ENCODE measurements around the gene COPS9. TPM values are rescaled to one million over a fixed set of nuclear protein-coding genes. Genes with fewer than 3 reads are reported as not detected.

COPS9 gene
- total and polyA plus RNA-seq, 2 donors (not counting 1 experiment from before 2014, with no cell fraction given), result 104 to 176 TPM

DNA sequence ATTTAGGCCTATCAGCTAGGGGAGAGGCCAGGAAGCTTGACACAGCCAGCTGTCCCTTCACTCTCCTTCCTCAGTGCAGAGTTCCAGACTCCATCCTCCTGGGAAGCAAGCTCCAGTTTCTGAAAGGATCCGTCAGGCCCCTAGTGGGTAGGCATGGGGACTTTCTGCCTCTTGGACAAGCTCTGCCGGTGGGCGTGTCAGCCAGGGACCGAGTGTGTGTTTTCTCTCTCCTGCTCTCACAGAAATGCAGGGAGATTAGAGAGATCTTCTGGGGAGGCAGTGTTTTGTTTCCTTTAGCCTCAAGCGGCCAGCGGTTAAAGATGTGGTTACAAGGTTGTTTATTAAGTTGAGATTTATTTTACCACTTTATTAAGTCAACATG is 34.2 kb upstream of the COPS9 start:
- Histone ChIP-seq H3K9me3 (ENCODE audit: control insufficient read depth, insufficient read depth, low read depth, low read length) (no peaks in the 10 kb centered on the region), H3K4me2 (ENCODE audit: extremely low read depth, insufficient read depth, low read length) (no peak overlapping the region), H2AFZ (ENCODE audit: low read length) (no peak overlapping the region), H3K79me2 (ENCODE audit: control insufficient read depth, insufficient read depth, low read length) (no peaks in the 10 kb centered on the region), H3K27me3 (ENCODE audit: control insufficient read depth, insufficient read depth, low read length) (peaks cover 7% of the 10 kb centered on the region), H3K27ac (ENCODE audit: insufficient read depth, low read length) (no peak overlapping the region), H3K36me3 (ENCODE audit: control insufficient read depth, insufficient read depth, low read length) (no peaks in the 10 kb centered on the region), H3K4me3 (replicated peaks in 1 of 4; ENCODE audit: control extremely low read depth in 1 of 4, insufficient read depth in 1 of 4, low read depth in 3 of 4, low read length in 4 of 4) (no peak overlapping the region), H3K9ac (ENCODE audit: insufficient read depth, low read length) (no peak overlapping the region), H3K4me1 (ENCODE audit: control insufficient read depth, extremely low read depth, insufficient read depth, low read length) (no peaks in the 10 kb centered on the region), H4K20me1 (ENCODE audit: control insufficient read depth, extremely low read depth, insufficient read depth, low read length) (no peaks in the 10 kb centered on the region)
- DNase-seq (ENCODE audit: low read depth in 2 of 2), result peak; percentile 6
- TF ChIP-seq, protein P1, sequence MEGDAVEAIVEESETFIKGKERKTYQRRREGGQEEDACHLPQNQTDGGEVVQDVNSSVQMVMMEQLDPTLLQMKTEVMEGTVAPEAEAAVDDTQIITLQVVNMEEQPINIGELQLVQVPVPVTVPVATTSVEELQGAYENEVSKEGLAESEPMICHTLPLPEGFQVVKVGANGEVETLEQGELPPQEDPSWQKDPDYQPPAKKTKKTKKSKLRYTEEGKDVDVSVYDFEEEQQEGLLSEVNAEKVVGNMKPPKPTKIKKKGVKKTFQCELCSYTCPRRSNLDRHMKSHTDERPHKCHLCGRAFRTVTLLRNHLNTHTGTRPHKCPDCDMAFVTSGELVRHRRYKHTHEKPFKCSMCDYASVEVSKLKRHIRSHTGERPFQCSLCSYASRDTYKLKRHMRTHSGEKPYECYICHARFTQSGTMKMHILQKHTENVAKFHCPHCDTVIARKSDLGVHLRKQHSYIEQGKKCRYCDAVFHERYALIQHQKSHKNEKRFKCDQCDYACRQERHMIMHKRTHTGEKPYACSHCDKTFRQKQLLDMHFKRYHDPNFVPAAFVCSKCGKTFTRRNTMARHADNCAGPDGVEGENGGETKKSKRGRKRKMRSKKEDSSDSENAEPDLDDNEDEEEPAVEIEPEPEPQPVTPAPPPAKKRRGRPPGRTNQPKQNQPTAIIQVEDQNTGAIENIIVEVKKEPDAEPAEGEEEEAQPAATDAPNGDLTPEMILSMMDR (conservative IDR thresholded peaks at IDR 0.05 in 1 of 2, IDR thresholded peaks at IDR 0.05 in 1 of 2; ENCODE audit: low read depth in 1 of 2, low read length in 2 of 2), result no peak
- no peak for TF ChIP-seq EZH2 (IDR thresholded peaks at IDR 0.05; ENCODE audit: low read length, missing control alignments)

DNA sequence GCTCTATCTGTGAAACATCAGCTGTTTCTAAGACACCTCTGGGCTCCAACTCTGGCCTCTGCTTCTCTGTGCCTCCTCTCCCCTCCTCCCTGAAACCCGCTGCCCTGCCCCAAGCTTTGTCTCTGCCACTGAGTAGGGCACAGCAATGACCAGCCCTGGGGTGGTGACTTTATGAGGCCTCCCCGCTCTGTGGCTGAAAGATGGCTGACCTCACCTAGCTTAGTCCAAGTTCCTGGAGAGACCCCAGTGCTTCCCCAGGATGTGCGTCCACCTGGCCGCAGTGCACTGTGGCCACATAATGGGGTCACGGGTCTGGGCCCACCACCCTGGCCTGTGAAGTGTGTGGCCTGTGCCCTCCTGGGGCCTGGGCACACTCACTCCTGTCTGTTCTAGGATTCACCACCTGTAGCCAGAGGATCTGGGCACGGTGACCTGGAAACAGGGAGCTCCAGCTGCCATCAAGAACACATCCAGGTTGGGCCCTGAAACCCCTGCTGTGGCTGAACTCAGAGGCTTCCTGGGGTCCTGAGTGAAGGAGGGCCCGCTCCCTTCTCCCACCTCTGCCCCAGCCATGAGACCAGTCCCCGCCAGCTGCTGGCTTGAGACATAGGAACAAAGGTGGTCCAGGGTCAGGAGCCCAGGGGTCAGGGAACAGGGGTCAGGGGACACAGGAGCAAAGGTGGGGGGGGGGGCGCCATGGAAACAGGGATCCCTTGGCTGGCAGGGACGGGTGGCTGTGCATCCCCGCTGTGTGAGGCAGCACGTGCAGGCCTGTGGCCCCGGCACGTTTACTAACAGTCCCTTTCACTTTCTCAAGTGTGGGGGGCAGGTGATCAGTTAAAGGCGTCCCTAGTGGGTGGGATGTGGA is 33.6 kb upstream of the COPS9 start:
- Histone ChIP-seq H3K9ac (ENCODE audit: insufficient read depth, low read length) (no peak overlapping the region), H3K9me3 (ENCODE audit: control insufficient read depth, insufficient read depth, low read depth, low read length) (no peaks in the 10 kb centered on the region), H3K79me2 (ENCODE audit: control insufficient read depth, insufficient read depth, low read length) (no peaks in the 10 kb centered on the region), H2AFZ (ENCODE audit: low read length) (no peak overlapping the region), H3K4me1 (ENCODE audit: control insufficient read depth, extremely low read depth, insufficient read depth, low read length) (no peaks in the 10 kb centered on the region), H3K4me3 (replicated peaks in 1 of 4; ENCODE audit: control extremely low read depth in 1 of 4, insufficient read depth in 1 of 4, low read depth in 3 of 4, low read length in 4 of 4) (no peak overlapping the region), H4K20me1 (ENCODE audit: control insufficient read depth, extremely low read depth, insufficient read depth, low read length) (no peaks in the 10 kb centered on the region), H3K4me2 (ENCODE audit: extremely low read depth, insufficient read depth, low read length) (no peak overlapping the region), H3K36me3 (ENCODE audit: control insufficient read depth, insufficient read depth, low read length) (no peaks in the 10 kb centered on the region), H3K27me3 (ENCODE audit: control insufficient read depth, insufficient read depth, low read length) (peaks cover 7% of the 10 kb centered on the region), H3K27ac (ENCODE audit: insufficient read depth, low read length) (no peak overlapping the region)
- no peak for DNase-seq (ENCODE audit: low read depth in 2 of 2)
- TF ChIP-seq, protein P1 (conservative IDR thresholded peaks at IDR 0.05 in 1 of 2, IDR thresholded peaks at IDR 0.05 in 1 of 2; ENCODE audit: low read depth in 1 of 2, low read length in 2 of 2), result no peak
- TF ChIP-seq EZH2 (IDR thresholded peaks at IDR 0.05; ENCODE audit: low read length, missing control alignments), result no peak

DNA sequence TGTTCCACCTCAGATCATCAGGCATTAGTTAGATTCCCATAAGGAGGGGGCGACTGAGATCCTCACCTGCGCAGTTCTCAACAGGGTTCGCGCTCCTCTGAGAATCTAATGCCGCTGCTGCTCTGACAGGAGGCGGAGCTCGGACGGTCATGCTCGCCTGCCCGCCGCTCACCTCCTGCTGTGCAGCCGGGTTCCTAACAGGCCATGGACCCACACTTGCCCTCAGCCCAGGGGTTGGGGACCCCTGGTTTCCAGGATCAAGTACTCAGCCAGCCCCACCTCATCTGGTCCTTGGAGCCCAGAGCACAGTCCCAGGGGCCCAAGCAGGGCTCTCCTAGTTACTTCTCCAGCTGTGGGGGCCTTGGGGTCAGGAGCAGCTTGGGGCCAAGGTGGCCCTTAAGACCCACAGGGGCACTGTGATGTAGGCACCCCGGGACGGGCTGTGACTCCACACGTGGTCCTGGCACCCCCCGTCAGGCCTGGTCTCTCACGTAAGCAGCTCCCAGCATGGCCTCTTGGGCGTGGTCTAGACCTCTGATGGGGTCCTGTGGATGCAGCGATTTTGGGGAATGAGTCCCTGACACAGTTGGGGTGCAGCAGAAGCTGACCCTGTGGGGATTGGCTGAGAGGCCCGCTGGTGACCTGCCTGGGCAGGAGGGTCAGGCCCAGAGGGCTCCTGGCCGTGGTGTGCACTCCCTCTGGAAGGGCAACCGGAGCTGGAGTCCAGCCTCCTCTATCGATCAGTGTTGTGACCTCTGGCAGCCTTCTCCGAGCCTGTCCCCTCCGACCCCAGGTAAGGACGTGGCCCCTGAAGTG is 32.6 kb upstream of the COPS9 start:
- H3K36me3 ChIP-seq (ENCODE audit: control insufficient read depth, insufficient read depth, low read length), result no peaks in the 10 kb centered on the region
- H3K9ac ChIP-seq (ENCODE audit: insufficient read depth, low read length), result no peak overlapping the region
- no peak overlapping the region for H3K4me2 ChIP-seq (ENCODE audit: extremely low read depth, insufficient read depth, low read length)
- H3K79me2 ChIP-seq (ENCODE audit: control insufficient read depth, insufficient read depth, low read length), result no peaks in the 10 kb centered on the region
- no peak for DNase-seq (ENCODE audit: low read depth in 2 of 2)
- no peak overlapping the region for H3K4me3 ChIP-seq (replicated peaks in 1 of 4; ENCODE audit: control extremely low read depth in 1 of 4, insufficient read depth in 1 of 4, low read depth in 3 of 4, low read length in 4 of 4)
- no peaks in the 10 kb centered on the region for H4K20me1 ChIP-seq (ENCODE audit: control insufficient read depth, extremely low read depth, insufficient read depth, low read length)
- H3K27me3 ChIP-seq (ENCODE audit: control insufficient read depth, insufficient read depth, low read length), result peaks cover 7% of the 10 kb centered on the region
- TF ChIP-seq, protein P1 (conservative IDR thresholded peaks at IDR 0.05 in 1 of 2, IDR thresholded peaks at IDR 0.05 in 1 of 2; ENCODE audit: low read depth in 1 of 2, low read length in 2 of 2), result no peak
- TF ChIP-seq EZH2 (IDR thresholded peaks at IDR 0.05; ENCODE audit: low read length, missing control alignments), result no peak
- no peak overlapping the region for H2AFZ ChIP-seq (ENCODE audit: low read length)
- no peaks in the 10 kb centered on the region for H3K4me1 ChIP-seq (ENCODE audit: control insufficient read depth, extremely low read depth, insufficient read depth, low read length)
- H3K27ac ChIP-seq (ENCODE audit: insufficient read depth, low read length), result no peak overlapping the region
- no peaks in the 10 kb centered on the region for H3K9me3 ChIP-seq (ENCODE audit: control insufficient read depth, insufficient read depth, low read depth, low read length)

Measured in fibroblast of lung (primary cell).